HuH-7 (cell line): ENCODE results near the gene USP8.
"Not testable (repeated sequence)": the region's sequence is repeated elsewhere in the genome, so short reads cannot be mapped to it uniquely, and the experiment has no call there.

Experiments
- DNase-seq: peaks from one replicate; pipeline ENCODE4 v3.0.0; 2011; ENCODE audit warnings: low spot score

The USP8 gene

GRCh38 chr15:50424066-50424890, at the start of gene USP8:
TSS of gene USP8 (plus strand) at chr15:50424405. CDS start at chr15:50439074, 14,669 bp downstream.
- DNase-seq, result peak; percentile 79

GRCh38 chr15:50377867-50378751, 46.1 kb upstream of the USP8 start:
- DNase-seq, result no peak

GRCh38 chr15:50378776-50379175, 45.4 kb upstream of the USP8 start:
- no peak for DNase-seq

- DNase-seq, result not testable (repeated sequence)
These were observed 44.8 kb upstream of the USP8 start for GRCh38 chr15:50379413-50379812.

- DNase-seq, result no peak
These were observed 44.1 kb upstream of the USP8 start for GRCh38 chr15:50380089-50380488.

GRCh38 chr15:50381438-50381837, 42.8 kb upstream of the USP8 start:
- no peak for DNase-seq

- DNase-seq, result not testable (repeated sequence)
These were observed 41.8 kb upstream of the USP8 start for GRCh38 chr15:50382408-50382807.

GRCh38 chr15:50390554-50391264, 33.5 kb upstream of the USP8 start:
- DNase-seq, result no peak

GRCh38 chr15:50391561-50391960, 32.6 kb upstream of the USP8 start:
- not testable (repeated sequence) for DNase-seq

GRCh38 chr15:50411870-50412269, 12.3 kb upstream of the USP8 start:
- DNase-seq, result no peak

- DNase-seq, result no peak
These were observed 9.6 kb upstream of the USP8 start for GRCh38 chr15:50414624-50415023.

- no peak for DNase-seq
These were observed 8.3 kb upstream of the USP8 start for GRCh38 chr15:50415752-50416404.

- DNase-seq, result no peak
These were observed 7.3 kb upstream of the USP8 start for GRCh38 chr15:50416890-50417289.

GRCh38 chr15:50418041-50418583, 6.1 kb upstream of the USP8 start:
- DNase-seq, result no peak

- DNase-seq, result no peak
These were observed 1.0 kb downstream of the USP8 start for GRCh38 chr15:50425219-50425618.

GRCh38 chr15:50425678-50426246, 1.6 kb downstream of the USP8 start:
- DNase-seq, result not testable (repeated sequence)

- no peak for DNase-seq
These were observed 2.2 kb downstream of the USP8 start for GRCh38 chr15:50426428-50426827.

GRCh38 chr15:50431204-50431603, 7.0 kb downstream of the USP8 start:
- DNase-seq, result no peak

- no peak for DNase-seq
These were observed 8.0 kb downstream of the USP8 start for GRCh38 chr15:50432230-50432629.

GRCh38 chr15:50435772-50436171, 11.6 kb downstream of the USP8 start:
- DNase-seq, result no peak

- DNase-seq, result no peak
These were observed 14.0 kb downstream of the USP8 start for GRCh38 chr15:50438251-50438650.
